Peyer's patch (tissue), 4 donors: Measurements from ENCODE around the gene PPP1R13B.

Source experiments
- CTCF ChIP-seq, 6 experiments: fragments of 450-650 bp in 4 of 6; fragments of 200-600 bp in 2 of 6; sonication (generic) in 1 of 6; IDR thresholded peaks; one replicate each; pipeline ENCODE4 v1.5.1; 2017 to 2019; ENCODE audit warnings: antibody characterized with exemption in 6 of 6, mild to moderate bottlenecking in 3 of 6, moderate library complexity in 1 of 6
- POLR2A ChIP-seq, 2 donors: fragments of 450-650 bp; IDR thresholded peaks; one replicate each; pipeline ENCODE4 v1.5.1; 2017; ENCODE audit warnings: antibody characterized with exemption in 2 of 2, mild to moderate bottlenecking in 2 of 2, moderate library complexity in 2 of 2

- TF ChIP-seq CTCF (IDR thresholded peaks at IDR 0.05) (no peak), POLR2A (IDR thresholded peaks at IDR 0.05) (no peak)
Measured at GRCh38 chr14:103755060-103755459, 92.3 kb downstream of the PPP1R13B start.
